HepG2 (cell line): ENCODE measurements around the gene IL27RA.

Experiments used
- CENPX ChIP-seq: sonication (generic); formaldehyde crosslinking; IDR thresholded peaks from 2 replicates; pipeline ENCODE4 v1.9.0; 2021; ENCODE audit warnings: mild to moderate bottlenecking, missing genetic modification reagents, moderate library complexity
- EZH2 ChIP-seq: conservative IDR thresholded peaks from 2 replicates; pipeline ENCODE4 v1.6.1; 2012; ENCODE audit warnings: mild to moderate bottlenecking, low read depth, low read length, moderate library complexity
- MXD4 ChIP-seq: IDR thresholded peaks from 2 replicates; pipeline ENCODE4 v1.6.1; 2016; ENCODE audit warnings: mild to moderate bottlenecking, missing biosample characterization, missing genetic modification reagents
- NPAS2 ChIP-seq: sonication (generic); formaldehyde crosslinking; IDR thresholded peaks from 2 replicates; pipeline ENCODE4 v1.8.0; 2022; ENCODE audit warnings: mild to moderate bottlenecking, missing genetic modification reagents, borderline replicate concordance
- RAD21 ChIP-seq: fragments of 450-650 bp; formaldehyde crosslinking; IDR thresholded peaks from 2 replicates; pipeline ENCODE4 v1.5.0; 2020; ENCODE audit warnings: mild to moderate bottlenecking
- SP1 ChIP-seq, 2 experiments: fragments of 450-650 bp in 1 of 2; sonication (generic) in 1 of 2; formaldehyde crosslinking in 1 of 2; IDR thresholded peaks; 2 replicates each; pipeline versions ENCODE4 v1.4.0 to v1.6.1; 2016 to 2020; ENCODE audit warnings: missing genetic modification reagents in 1 of 2
- TF ChIP-seq, protein P1 (sequence below): sonication (generic); formaldehyde crosslinking; IDR thresholded peaks from 2 replicates; pipeline ENCODE4 v1.5.0; 2020; ENCODE audit warnings: mild to moderate bottlenecking, missing genetic modification reagents, moderate library complexity
- TF ChIP-seq, protein P2 (sequence below): sonication (generic); formaldehyde crosslinking; IDR thresholded peaks from 2 replicates; pipeline ENCODE4 v1.8.1; 2023; ENCODE audit warnings: mild to moderate bottlenecking, missing genetic modification reagents

DNA sequence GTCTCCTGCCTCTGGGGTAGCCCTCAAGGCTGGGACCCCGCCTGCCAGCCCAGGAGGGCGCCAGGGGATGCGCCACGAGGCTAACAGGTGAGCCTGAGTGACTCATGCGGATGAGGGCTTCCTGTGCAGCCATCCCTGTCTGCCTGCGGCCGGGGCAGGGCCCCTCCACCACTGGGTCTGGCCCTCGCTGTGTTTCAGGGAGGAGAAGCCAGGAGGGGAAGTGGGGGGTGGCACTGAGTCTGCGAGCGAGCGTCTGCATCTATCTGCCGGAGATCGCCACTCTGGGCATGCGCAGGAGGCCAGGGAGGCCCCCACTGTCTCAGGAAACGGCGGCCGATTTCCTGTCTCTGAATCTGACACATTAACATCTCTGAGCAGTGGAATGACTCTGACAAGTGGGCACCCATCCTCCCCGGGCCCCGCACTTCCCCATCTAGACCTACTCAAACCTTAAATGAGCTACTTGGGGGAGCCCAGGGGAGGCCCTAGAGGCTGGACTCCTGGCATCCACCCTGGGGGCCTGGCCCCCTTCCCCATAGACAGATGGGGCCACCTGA lies 45.1 kb upstream of the IL27RA start:
- TF ChIP-seq, protein P1, sequence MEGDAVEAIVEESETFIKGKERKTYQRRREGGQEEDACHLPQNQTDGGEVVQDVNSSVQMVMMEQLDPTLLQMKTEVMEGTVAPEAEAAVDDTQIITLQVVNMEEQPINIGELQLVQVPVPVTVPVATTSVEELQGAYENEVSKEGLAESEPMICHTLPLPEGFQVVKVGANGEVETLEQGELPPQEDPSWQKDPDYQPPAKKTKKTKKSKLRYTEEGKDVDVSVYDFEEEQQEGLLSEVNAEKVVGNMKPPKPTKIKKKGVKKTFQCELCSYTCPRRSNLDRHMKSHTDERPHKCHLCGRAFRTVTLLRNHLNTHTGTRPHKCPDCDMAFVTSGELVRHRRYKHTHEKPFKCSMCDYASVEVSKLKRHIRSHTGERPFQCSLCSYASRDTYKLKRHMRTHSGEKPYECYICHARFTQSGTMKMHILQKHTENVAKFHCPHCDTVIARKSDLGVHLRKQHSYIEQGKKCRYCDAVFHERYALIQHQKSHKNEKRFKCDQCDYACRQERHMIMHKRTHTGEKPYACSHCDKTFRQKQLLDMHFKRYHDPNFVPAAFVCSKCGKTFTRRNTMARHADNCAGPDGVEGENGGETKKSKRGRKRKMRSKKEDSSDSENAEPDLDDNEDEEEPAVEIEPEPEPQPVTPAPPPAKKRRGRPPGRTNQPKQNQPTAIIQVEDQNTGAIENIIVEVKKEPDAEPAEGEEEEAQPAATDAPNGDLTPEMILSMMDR = no peak
- TF ChIP-seq RAD21 (no peak), SP1 (IDR thresholded peaks at IDR 0.05) (no peak), SP1 (CRISPR knock-in tag; IDR thresholded peaks at IDR 0.05) (no peak), CENPX (CRISPR knock-in tag) (no peak), EZH2 (no peak), NPAS2 (no peak), MXD4 (CRISPR knock-in tag) (no peak)
- TF ChIP-seq, protein P2, sequence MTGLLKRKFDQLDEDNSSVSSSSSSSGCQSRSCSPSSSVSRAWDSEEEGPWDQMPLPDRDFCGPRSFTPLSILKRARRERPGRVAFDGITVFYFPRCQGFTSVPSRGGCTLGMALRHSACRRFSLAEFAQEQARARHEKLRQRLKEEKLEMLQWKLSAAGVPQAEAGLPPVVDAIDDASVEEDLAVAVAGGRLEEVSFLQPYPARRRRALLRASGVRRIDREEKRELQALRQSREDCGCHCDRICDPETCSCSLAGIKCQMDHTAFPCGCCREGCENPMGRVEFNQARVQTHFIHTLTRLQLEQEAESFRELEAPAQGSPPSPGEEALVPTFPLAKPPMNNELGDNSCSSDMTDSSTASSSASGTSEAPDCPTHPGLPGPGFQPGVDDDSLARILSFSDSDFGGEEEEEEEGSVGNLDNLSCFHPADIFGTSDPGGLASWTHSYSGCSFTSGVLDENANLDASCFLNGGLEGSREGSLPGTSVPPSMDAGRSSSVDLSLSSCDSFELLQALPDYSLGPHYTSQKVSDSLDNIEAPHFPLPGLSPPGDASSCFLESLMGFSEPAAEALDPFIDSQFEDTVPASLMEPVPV = no peak
